K562 (cell line): ENCODE data around the gene TXNIP. TPM values are rescaled to one million over a fixed set of nuclear protein-coding genes. Genes with fewer than 3 reads are reported as not detected.

Source experiments
- ARID2 ChIP-seq: fragments of 450-650 bp; IDR thresholded peaks from 2 replicates; pipeline ENCODE4 v1.6.1; 2017; ENCODE audit warnings: antibody characterized with exemption, mild to moderate bottlenecking
- FOXK2 ChIP-seq, 2 experiments: fragments of 450-650 bp; IDR thresholded peaks in 1 of 2; conservative IDR thresholded peaks in 1 of 2; 2 replicates each; pipeline ENCODE4 v1.6.1; 2016; ENCODE audit warnings: low read depth in 2 of 2, mild to moderate bottlenecking in 1 of 2
- FOXP4 ChIP-seq: sonication (generic); formaldehyde crosslinking; IDR thresholded peaks from 2 replicates; pipeline ENCODE4 v1.8.0; 2022; ENCODE audit warnings: mild to moderate bottlenecking, missing genetic modification reagents, borderline replicate concordance
- GTF3C2 ChIP-seq: IDR thresholded peaks from 3 replicates; pipeline ENCODE4 v1.6.1; 2011; ENCODE audit warnings: borderline replicate concordance, mild to moderate bottlenecking, moderate library complexity; ENCODE audit not compliant: insufficient read length; ENCODE audit errors: extremely low read depth
- HDAC3 ChIP-seq: fragments of 450-650 bp; IDR thresholded peaks from 2 replicates; pipeline ENCODE4 v1.6.1; 2018; ENCODE audit warnings: borderline replicate concordance, mild to moderate bottlenecking, moderate library complexity; ENCODE audit not compliant: partially characterized antibody
- KLF10 ChIP-seq: fragments of 250-450 bp; sonication (Bioruptor Pico); IDR thresholded peaks from 2 replicates; pipeline ENCODE4 v1.6.1; 2021; ENCODE audit warnings: matching md5 sums
- NCOA4 ChIP-seq: fragments of 450-650 bp; IDR thresholded peaks from 2 replicates; pipeline ENCODE4 v1.6.1; 2018; ENCODE audit warnings: mild to moderate bottlenecking; ENCODE audit not compliant: partially characterized antibody
- NCOR1 ChIP-seq: fragments of 450-650 bp; IDR thresholded peaks from 2 replicates; pipeline ENCODE4 v1.6.1; 2016; ENCODE audit warnings: mild to moderate bottlenecking, moderate library complexity
- PKNOX1 ChIP-seq: fragments of 450-650 bp; IDR thresholded peaks from 2 replicates; pipeline ENCODE4 v1.6.1; 2016
- PTRF ChIP-seq: fragments of 450-650 bp; IDR thresholded peaks from 2 replicates; pipeline ENCODE4 v1.6.1; 2016; ENCODE audit warnings: mild to moderate bottlenecking, missing genetic modification characterization, missing compliant biosample characterization
- SNIP1 ChIP-seq: fragments of 450-650 bp; IDR thresholded peaks from 2 replicates; pipeline ENCODE4 v1.7.1; 2017; ENCODE audit warnings: low read depth, mild to moderate bottlenecking
- THRB ChIP-seq: fragments of 450-650 bp; formaldehyde crosslinking; conservative IDR thresholded peaks from 2 replicates; pipeline ENCODE4 v1.4.0; 2022; ENCODE audit warnings: mild to moderate bottlenecking, missing genetic modification characterization
- VEZF1 ChIP-seq: fragments of 200-800 bp; sonication (Bioruptor generic); IDR thresholded peaks from 2 replicates; pipeline ENCODE4 v1.6.1; 2017; ENCODE audit warnings: missing genetic modification characterization, missing compliant biosample characterization
- ZC3H11A ChIP-seq: IDR thresholded peaks from 2 replicates; pipeline ENCODE4 v1.6.1; 2012; ENCODE audit warnings: low read depth, low read length, improper control_type of control experiment
- ZNF174 ChIP-seq: fragments of 250-450 bp; sonication (Bioruptor Pico); IDR thresholded peaks from 2 replicates; pipeline ENCODE4 v1.4.0; 2020; ENCODE audit warnings: mild to moderate bottlenecking
- ZNF696 ChIP-seq: fragments of 250-450 bp; sonication (Bioruptor Pico); conservative IDR thresholded peaks from 2 replicates; pipeline ENCODE4 v1.4.0; 2020; ENCODE audit warnings: mild to moderate bottlenecking, moderate library complexity
- polyA plus RNA-seq, 8 experiments: library from polyadenylated mRNA; depleted of rRNA in 4 of 8; stranded (reverse) in 5 of 8; unstranded in 3 of 8; fragments of >200 nt; fragmentation: Nextera tagmentation in 2 of 8; fragmentation: Illumina TruSeq in 1 of 8; extraction: Ambion mirVana in 2 of 8; extraction: Trizol in 1 of 8; gene quantifications; 2 replicates each; pipeline versions ENCODE4 v1.2.1 to v1.2.3, GENCODE V29; 2011 to 2014; ENCODE audit warnings: inconsistent platforms in 1 of 8, missing spikeins in 1 of 8
- total RNA-seq, 7 experiments: library from RNA; depleted of rRNA in 6 of 7; stranded (reverse); fragments of >200 nt in 6 of 7; fragmentation: Illumina TruSeq in 2 of 7; extraction: Trizol in 2 of 7; gene quantifications; 2 replicates each; pipeline versions ENCODE4 v1.2.1 to v1.2.3, GENCODE V29; 2011 to 2021; ENCODE audit warnings: low replicate concordance in 1 of 7

The TXNIP gene
- total and polyA plus RNA-seq, 9 of the 15 experiments (the other 6 are each of a cell fraction or from before 2014, with no cell fraction given), result 120 to 499 (median 257) TPM

- peak; percentile 27; the same call in 1 of the 2 replicates for TF ChIP-seq PKNOX1
- TF ChIP-seq PTRF, result no peak
- no peak for TF ChIP-seq ZC3H11A
- TF ChIP-seq HDAC3, result peak; percentile 64
- no peak for TF ChIP-seq THRB (CRISPR knock-in tag)
- no peak; a peak in 1 of 4 replicates for TF ChIP-seq FOXK2 (conservative IDR thresholded peaks at IDR 0.05 in 1 of 2, IDR thresholded peaks at IDR 0.05 in 1 of 2; ENCODE audit: low read depth in 2 of 2)
- peak; percentile 40; the same call in 1 of the 2 replicates for TF ChIP-seq VEZF1 (CRISPR knock-in tag)
- no peak for TF ChIP-seq GTF3C2
- TF ChIP-seq FOXP4 (CRISPR knock-in tag), result no peak
- peak; percentile 81; the same call in 1 of the 2 replicates for TF ChIP-seq ARID2
- no peak for TF ChIP-seq ZNF174 (CRISPR knock-in tag)
- 0 out of 2 replicates have a peak, but pooled peaks have one; percentile 18 for TF ChIP-seq NCOR1
- TF ChIP-seq NCOA4, result no peak
- no peak for TF ChIP-seq SNIP1
- TF ChIP-seq KLF10 (CRISPR knock-in tag), result no peak
- no peak for TF ChIP-seq ZNF696 (CRISPR knock-in tag)
Measured at GRCh38 chr1:146012703-146013558, 16.6 kb upstream of the TXNIP start (continued).
